Lower leg skin (tissue), 4 donors: ENCODE measurements around the gene LRP5. TPM values are rescaled to one million over a fixed set of nuclear protein-coding genes. Genes with fewer than 3 reads are reported as not detected.

ENCODE experiments used
- DNase-seq, 2 donors: peaks; one replicate each; pipeline ENCODE4 v3.0.0-alpha.2; 2019; ENCODE audit warnings: low spot score in 2 of 2
- H3K4me3 ChIP-seq: fragments of 200-600 bp; sonication (generic); 2 replicates; pipeline ENCODE4 v1.5.1; 2017; ENCODE audit warnings: mild to moderate bottlenecking, low read depth; ENCODE audit not compliant: poor library complexity, severe bottlenecking
- CTCF ChIP-seq, 3 donors: fragments of 450-650 bp; IDR thresholded peaks; one replicate each; pipeline ENCODE4 v1.5.1; 2016; ENCODE audit warnings: antibody characterized with exemption in 3 of 3, mild to moderate bottlenecking in 3 of 3, moderate library complexity in 2 of 3
- POLR2A ChIP-seq, 2 donors: fragments of 450-650 bp; IDR thresholded peaks; one replicate each; pipeline ENCODE4 v1.6.1; 2016 to 2017; ENCODE audit warnings: antibody characterized with exemption in 2 of 2, mild to moderate bottlenecking in 1 of 2, moderate library complexity in 1 of 2
- WGBS, 2 donors: methylation state at CpG; one replicate each; pipeline ENCODE4 v1.1.5; 2018; 5-methylcytosine and 5-hydroxymethylcytosine counted together
- intact Hi-C: fragments of 100-400 bp; cut with DNase I; formaldehyde crosslinking; loops from one replicate; pipeline ENCODE4 v1.15.0; 2023; ENCODE audit warnings: low total_unique reads
- total RNA-seq, 4 donors: library from RNA; depleted of rRNA; stranded (reverse); fragments of >200 nt; gene quantifications; one replicate each; pipeline ENCODE4 v1.1.0, GENCODE V29; 2016

Gene LRP5
- total RNA-seq, 4 donors from 2014 or later, result 25.0 to 53.5 (median 29.3) TPM

- intact Hi-C loops, result loop anchor here (10.0 kb wide), 1 partner anchor 53 kb away; no protein-coding TSS in a partner anchor
- 43 to 51% methylated on average over 16 of the region's 16 CpGs for WGBS, 2 donors
- no peak for DNase-seq
- TF ChIP-seq CTCF (IDR thresholded peaks at IDR 0.05), result no peak
- H3K4me3 ChIP-seq, result no peak overlapping the region
These were observed 9.1 kb downstream of the LRP5 start for GRCh38 chr11:68321293-68322051.

GRCh38 chr11:68322052-68322430 lies 9.7 kb downstream of the LRP5 start:
- H3K4me3 ChIP-seq, result no peak overlapping the region
- no peak for TF ChIP-seq POLR2A (IDR thresholded peaks at IDR 0.05)
- TF ChIP-seq CTCF (IDR thresholded peaks at IDR 0.05), result no peak
- DNase-seq, result no peak
- intact Hi-C loops, result loop anchor here (10.0 kb wide), 1 partner anchor 53 kb away; no protein-coding TSS in a partner anchor
- 22 to 62% methylated on average over 9 of the region's 9 CpGs for WGBS, 2 donors

- 86 to 88% methylated on average over 9 of the region's 9 CpGs for WGBS, 2 donors
- no peak for TF ChIP-seq POLR2A (IDR thresholded peaks at IDR 0.05)
- no peak for TF ChIP-seq CTCF (IDR thresholded peaks at IDR 0.05)
- intact Hi-C loops, result loop anchor here (10.0 kb wide), 1 partner anchor 51 kb away; no protein-coding TSS in a partner anchor
- no peak for DNase-seq
- H3K4me3 ChIP-seq, result no peak overlapping the region
These were observed 11.8 kb downstream of the LRP5 start for GRCh38 chr11:68324241-68324640.

- TF ChIP-seq CTCF (IDR thresholded peaks at IDR 0.05) (no peak), POLR2A (IDR thresholded peaks at IDR 0.05) (no peak)
- WGBS, 2 donors, result 89 to 94% methylated on average over 7 to 8 of the region's 10 CpGs
- no peak overlapping the region for H3K4me3 ChIP-seq
- DNase-seq, result no peak
- intact Hi-C loops, result loop anchor here (10.0 kb wide), 1 partner anchor 50 kb away; no protein-coding TSS in a partner anchor
These were observed 12.3 kb downstream of the LRP5 start for GRCh38 chr11:68324695-68325094.

- WGBS, 2 donors, result 86 to 88% methylated on average over 17 to 18 of the region's 18 CpGs
These were observed 13.0 kb downstream of the LRP5 start for GRCh38 chr11:68325183-68325906.

More at GRCh38 chr11:68325183-68325906, 13.0 kb downstream of the LRP5 start:
- H3K4me3 ChIP-seq, result no peak overlapping the region
- no peak for DNase-seq
- intact Hi-C loops, result loop anchor here (10.0 kb wide), 1 partner anchor 49 kb away; no protein-coding TSS in a partner anchor
- no peak for TF ChIP-seq CTCF (IDR thresholded peaks at IDR 0.05)
- TF ChIP-seq POLR2A (IDR thresholded peaks at IDR 0.05), result no peak
